Stomach smooth muscle (tissue), 2 donors: ENCODE data around the gene P4HB.

Source experiments
- H3K27ac ChIP-seq: one replicate; pipeline ENCODE4 v1.7.0; 2013; ENCODE audit warnings: mild to moderate bottlenecking, low read length, inconsistent platforms
- H3K27me3 ChIP-seq, 2 donors: one replicate each; pipeline ENCODE4 v1.7.0; 2013; ENCODE audit warnings: low read length in 2 of 2; ENCODE audit not compliant: insufficient read depth in 2 of 2, control insufficient read depth in 1 of 2
- H3K36me3 ChIP-seq, 2 donors: one replicate each; pipeline ENCODE4 v1.7.0; 2013; ENCODE audit warnings: low read length in 2 of 2; ENCODE audit not compliant: control insufficient read depth in 2 of 2, insufficient read depth in 2 of 2
- H3K4me1 ChIP-seq: one replicate; pipeline ENCODE4 v1.7.0; 2013; ENCODE audit warnings: low read length; ENCODE audit not compliant: control insufficient read depth, insufficient read depth
- H3K4me3 ChIP-seq, 2 donors: one replicate each; pipeline ENCODE4 v1.7.0; 2013; ENCODE audit warnings: low read length in 2 of 2
- H3K9ac ChIP-seq, 2 donors: one replicate each; pipeline ENCODE4 v1.7.0; 2013; ENCODE audit warnings: low read length in 2 of 2, mild to moderate bottlenecking in 1 of 2
- H3K9me3 ChIP-seq, 2 donors: one replicate each; pipeline ENCODE4 v1.7.0; 2013; ENCODE audit warnings: low read length in 2 of 2; ENCODE audit not compliant: control insufficient read depth in 2 of 2
- donor health status: healthy.
- donor health status: Pancreatic carcinoma.

P4HB gene

DNA sequence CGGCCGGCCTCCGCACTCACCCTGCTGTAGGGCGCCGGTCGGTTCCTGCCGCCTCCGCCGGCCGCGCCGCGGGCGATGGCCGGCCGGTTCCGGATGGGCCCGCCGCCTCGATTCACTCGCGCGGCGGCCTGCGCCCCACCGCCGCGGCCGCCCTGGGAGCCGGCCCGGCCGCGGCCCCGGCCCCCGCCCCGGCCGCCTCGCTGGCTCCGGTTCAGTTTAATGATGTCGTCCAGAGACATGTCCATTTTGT lies 30.9 kb upstream of the P4HB start:
- no peaks in the 10 kb centered on the region for H3K9me3 ChIP-seq
- peak overlapping the region; percentile 81 to 83 for H3K4me3 ChIP-seq
- H3K36me3 ChIP-seq, result peaks cover 24 to 43% of the 10 kb centered on the region in 2 donors
- H3K27me3 ChIP-seq, result no peaks in the 10 kb centered on the region
- peak overlapping the region in 1 of 2 donors; percentile 74 for H3K9ac ChIP-seq
- H3K4me1 ChIP-seq, result peaks cover 19% of the 10 kb centered on the region
- no peak overlapping the region for H3K27ac ChIP-seq

DNA sequence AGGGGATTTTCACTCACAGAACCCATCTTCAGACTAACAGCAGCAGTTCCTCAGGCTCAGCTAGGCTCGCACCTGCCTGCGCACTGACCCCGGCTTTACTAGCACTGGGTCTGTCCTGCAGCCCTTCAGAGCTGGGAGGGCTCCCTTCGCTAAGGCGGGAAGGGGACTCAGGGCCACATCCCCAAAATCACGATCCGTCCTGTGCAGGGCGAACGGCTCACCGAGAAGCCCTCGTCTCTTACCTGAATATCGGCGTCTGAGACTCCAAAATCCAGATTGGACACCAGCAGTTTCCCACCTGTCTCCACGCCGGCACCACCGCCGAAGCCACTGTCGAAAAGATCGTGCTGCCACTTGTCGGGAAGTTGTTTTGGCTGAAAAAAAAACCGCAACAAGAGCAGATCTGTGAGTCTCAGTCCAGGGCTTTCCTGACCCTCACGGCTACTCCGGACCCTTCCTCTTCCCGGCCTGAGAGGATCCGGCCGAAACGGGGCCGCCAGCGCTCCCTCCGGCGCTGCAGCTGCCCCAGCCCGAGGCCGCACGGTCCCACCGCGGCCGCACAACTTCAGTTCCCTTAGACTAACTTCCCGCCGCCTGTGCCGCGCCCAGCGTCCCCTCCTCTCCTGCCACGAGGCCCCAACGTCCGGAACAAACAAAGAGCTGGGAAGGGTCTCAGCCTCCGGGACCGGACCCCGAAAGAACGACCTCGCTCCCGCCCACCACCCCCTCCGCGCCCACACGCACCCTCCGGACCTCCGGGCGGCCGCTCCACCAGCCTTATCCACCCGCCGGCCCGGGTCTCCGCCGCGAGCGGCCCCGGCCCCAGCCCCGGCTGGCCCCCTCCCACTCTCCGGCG lies 30.3 kb upstream of the P4HB start:
- Histone ChIP-seq H3K9ac (peak overlapping the region; percentile 74 to 83), H3K36me3 (peaks cover 24 to 47% of the 10 kb centered on the region in 2 donors), H3K27ac (peak overlapping the region; percentile 58), H3K27me3 (no peaks in the 10 kb centered on the region), H3K4me3 (peak overlapping the region; percentile 81 to 83), H3K9me3 (no peaks in the 10 kb centered on the region), H3K4me1 (peaks cover 19% of the 10 kb centered on the region)

DNA sequence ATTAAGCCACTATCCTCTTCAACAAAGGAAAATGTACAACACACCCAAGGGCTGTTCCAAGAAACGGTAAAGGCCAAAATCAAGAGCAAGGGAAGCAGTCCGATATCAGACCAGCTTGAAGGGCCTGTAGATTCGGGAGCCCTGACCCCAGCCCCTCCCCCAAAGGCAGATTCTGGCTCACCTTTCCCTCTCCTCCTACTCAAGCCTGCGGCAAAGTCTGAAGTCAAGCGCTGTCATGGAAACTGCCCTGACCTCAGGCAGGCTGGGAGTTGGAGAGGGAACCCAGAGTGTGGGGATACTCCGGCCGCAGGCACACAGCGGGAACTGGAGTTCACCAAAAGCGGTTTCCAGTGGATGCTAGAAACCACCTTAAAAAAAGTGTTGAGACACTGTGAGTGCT lies 29.3 kb upstream of the P4HB start:
- Histone ChIP-seq H3K36me3 (peaks cover 21 to 47% of the 10 kb centered on the region in 2 donors), H3K27me3 (no peaks in the 10 kb centered on the region), H3K4me1 (peaks cover 19% of the 10 kb centered on the region), H3K4me3 (no peak overlapping the region), H3K9ac (no peak overlapping the region), H3K9me3 (no peaks in the 10 kb centered on the region), H3K27ac (no peak overlapping the region)

DNA sequence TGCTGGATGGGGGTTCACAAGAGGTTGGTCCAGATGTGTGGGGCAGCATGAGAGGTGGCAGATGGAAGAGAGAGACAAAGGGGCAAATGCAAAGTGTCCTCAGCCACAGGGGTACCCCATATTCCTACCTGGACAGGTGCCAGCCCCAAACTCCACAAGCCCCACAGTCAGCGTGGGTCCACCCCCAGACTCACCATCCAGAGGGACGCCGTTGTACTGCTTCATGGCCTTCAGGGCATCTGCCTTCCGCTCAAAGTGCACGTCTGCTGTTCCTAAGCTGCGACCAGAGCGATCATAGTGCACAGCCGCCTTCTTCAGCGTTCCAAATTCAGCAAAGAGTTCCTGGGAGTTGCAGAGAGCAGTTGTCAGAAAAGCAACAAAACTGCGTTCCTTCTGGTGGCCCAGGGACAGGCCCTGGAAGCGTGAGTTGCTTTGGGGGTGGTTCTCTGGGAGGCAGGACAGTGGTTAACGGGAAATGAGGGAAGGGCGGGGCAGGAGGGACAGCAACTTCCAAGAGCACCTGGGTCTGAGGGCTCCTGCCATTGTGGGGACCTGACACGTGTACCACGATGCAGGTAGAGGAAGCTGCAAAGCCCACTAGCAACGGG lies 28.8 kb upstream of the P4HB start:
- Histone ChIP-seq H3K4me1 (peaks cover 19% of the 10 kb centered on the region), H3K4me3 (no peak overlapping the region), H3K27ac (no peak overlapping the region), H3K27me3 (no peaks in the 10 kb centered on the region), H3K9ac (no peak overlapping the region), H3K36me3 (peaks cover 21 to 47% of the 10 kb centered on the region in 2 donors), H3K9me3 (no peaks in the 10 kb centered on the region)

DNA sequence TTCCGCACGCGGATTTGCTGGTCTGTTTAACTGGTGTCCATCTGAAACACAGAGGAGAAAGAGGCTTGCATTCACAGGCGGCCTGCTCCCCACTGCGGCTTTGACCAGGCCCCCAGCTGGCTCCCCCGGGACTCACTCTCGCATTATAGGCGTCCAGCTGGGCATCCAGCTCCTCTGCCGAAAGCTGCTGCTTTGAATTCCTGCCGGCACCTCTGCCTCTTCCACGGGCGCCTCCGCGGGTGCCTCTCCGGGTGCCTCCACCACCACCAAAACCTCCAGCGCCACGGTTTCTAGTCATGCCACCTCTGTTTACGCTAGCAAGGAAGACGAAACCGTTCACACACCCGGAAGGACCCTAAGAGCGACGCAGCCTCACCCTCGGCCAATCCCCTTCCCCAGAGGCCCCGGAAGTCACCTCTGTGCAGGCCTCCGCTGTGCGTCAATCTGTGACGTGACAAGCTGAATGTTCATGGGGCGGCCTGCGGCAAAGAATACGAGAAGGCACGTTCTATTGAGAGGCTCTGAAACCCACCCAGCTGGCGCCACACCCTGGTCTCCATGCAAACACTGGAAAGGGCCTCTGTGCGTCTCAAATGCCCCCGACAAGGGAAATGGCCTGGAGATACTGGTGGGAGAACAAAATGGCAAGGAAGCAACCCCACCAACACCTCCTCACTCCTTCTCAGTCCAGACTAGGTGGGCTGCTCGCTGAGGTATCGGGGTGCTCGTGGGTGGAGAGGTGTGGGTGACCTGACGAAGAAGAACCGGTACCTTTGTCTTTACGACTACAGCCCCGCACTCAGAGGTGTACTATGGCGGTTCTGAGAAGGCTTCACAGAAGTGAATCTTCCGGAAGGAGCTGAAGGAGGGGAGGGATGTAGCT lies 28.0 kb upstream of the P4HB start:
- Histone ChIP-seq H3K27ac (no peak overlapping the region), H3K9me3 (no peaks in the 10 kb centered on the region), H3K4me1 (peaks cover 19% of the 10 kb centered on the region), H3K36me3 (peaks cover 21 to 48% of the 10 kb centered on the region in 2 donors), H3K9ac (no peak overlapping the region), H3K27me3 (no peaks in the 10 kb centered on the region), H3K4me3 (no peak overlapping the region)

DNA sequence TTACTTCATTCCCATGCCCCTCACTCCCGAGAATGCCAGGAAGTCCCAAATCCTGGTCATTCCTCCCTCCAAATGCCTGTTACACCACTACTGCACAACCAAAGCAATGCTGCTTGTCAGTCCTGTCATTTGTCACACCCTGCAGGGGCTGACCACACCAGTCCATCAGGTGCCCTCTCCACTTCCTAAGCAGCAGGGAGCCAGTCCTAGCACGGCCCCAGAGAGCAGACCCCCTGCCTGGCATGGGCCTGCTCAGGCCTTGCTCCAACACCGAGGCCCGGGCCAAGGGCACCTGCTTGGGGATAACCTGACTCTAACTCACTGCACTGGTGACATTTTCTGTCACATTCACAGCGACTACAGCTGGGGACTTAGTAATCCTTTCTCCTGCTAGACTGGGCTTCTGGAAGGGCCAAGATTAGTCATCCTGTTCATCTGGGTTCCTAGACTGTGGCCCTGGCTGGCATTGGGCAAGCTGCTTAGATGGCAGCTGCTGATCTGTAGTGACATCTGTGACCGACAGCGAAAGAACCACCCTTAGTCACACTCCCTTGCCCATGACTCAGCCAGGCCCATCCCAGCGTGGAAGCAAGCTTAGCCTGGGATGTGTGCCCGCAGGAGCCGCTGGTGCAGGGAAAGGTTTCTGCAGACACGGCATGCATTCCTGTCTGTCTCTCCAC lies 25.7 kb upstream of the P4HB start:
- Histone ChIP-seq H3K27ac (no peak overlapping the region), H3K27me3 (no peaks in the 10 kb centered on the region), H3K9me3 (no peaks in the 10 kb centered on the region), H3K36me3 (peaks cover 21 to 48% of the 10 kb centered on the region in 2 donors), H3K4me3 (no peak overlapping the region), H3K9ac (no peak overlapping the region), H3K4me1 (peaks cover 16% of the 10 kb centered on the region)

DNA sequence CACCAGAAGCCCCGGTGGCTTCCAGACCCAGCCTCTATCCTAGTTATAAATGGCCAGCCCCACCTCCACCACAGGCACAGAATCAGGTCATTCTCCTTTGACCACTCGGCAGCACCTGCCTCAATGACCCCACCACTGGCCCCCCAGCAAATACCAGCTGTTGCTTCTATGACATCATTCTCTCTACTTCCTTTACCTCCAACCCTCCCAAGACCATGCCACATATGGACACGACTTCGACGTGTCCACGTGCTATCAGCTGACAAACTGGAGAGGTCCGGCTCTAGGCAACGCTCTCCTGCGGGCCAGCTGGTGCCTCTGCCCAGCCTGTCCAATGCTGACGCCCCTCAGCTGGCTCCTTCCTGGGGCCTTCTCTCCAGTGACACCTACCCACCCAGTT lies 25.1 kb upstream of the P4HB start:
- Histone ChIP-seq H3K9ac (no peak overlapping the region), H3K27me3 (no peaks in the 10 kb centered on the region), H3K4me1 (peaks cover 12% of the 10 kb centered on the region), H3K27ac (no peak overlapping the region), H3K36me3 (peaks cover 21 to 47% of the 10 kb centered on the region in 2 donors), H3K9me3 (no peaks in the 10 kb centered on the region), H3K4me3 (no peak overlapping the region)

DNA sequence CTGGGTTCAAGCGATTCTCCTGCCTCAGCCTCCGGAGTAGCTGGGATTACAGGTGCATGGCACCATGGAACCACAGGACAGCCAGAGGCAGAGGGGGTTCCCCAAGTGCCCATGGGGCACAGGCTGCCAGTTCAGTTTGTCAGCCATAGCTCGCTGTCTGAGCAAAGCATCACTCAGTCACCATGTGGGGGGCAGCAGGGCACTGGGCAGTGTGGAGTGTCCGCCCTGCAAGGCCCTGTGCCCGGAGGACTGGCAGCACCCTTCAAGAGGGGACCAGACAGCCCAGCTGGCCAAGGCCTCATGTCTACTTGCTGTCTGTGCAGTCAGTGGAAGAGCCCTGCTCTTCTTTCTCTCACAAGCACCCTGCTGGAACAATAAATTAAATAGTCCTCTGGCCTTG lies 24.6 kb upstream of the P4HB start:
- Histone ChIP-seq H3K27me3 (no peaks in the 10 kb centered on the region), H3K9ac (no peak overlapping the region), H3K4me1 (peaks cover 7% of the 10 kb centered on the region), H3K4me3 (no peak overlapping the region), H3K9me3 (no peaks in the 10 kb centered on the region), H3K27ac (no peak overlapping the region), H3K36me3 (peaks cover 21 to 42% of the 10 kb centered on the region in 2 donors)

DNA sequence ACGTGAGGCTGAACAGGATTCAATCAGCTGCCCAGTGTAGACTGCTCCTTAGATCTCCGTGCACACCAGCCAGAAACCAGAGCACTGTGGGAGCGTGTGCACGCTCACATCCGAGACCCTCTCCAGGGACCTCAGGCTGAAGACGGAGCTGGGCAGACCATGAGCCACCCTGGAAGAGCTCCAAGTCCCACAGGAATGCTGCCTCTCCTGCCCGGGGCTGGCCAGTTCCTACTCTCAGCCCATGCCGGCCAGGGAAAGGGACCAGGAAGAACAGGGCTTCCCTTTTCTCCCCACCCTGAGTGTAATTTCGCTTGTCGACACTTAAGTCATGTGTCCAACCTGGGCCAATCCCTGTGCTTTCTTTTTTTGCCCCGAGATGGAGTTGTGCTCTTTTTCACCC lies 24.2 kb upstream of the P4HB start:
- H3K4me3 ChIP-seq, result no peak overlapping the region
- H3K9me3 ChIP-seq, result no peaks in the 10 kb centered on the region
- H3K36me3 ChIP-seq, result peaks cover 23 to 40% of the 10 kb centered on the region in 2 donors
- H3K4me1 ChIP-seq, result peaks cover 4% of the 10 kb centered on the region
- H3K27me3 ChIP-seq, result no peaks in the 10 kb centered on the region
- H3K9ac ChIP-seq, result no peak overlapping the region
- H3K27ac ChIP-seq, result no peak overlapping the region

DNA sequence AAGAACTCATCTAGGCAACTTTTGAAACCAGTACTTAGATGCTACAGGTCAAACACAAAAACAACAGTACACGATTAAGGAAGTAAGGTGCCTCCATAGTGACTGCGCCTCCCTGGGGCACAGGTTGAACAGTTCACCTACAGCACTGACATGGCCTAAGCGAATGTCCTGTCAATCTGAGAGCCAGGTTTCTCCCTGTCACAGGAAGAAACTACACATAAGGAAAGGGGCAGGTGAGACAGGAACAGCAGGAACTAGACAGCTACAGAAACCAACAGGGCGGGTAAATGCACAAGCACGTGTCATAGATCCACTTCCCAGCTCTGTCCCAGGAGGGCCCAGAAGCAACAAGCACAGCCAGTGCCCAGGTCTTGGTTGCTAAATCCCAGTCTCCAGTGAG lies 18.8 kb upstream of the P4HB start:
- H3K9me3 ChIP-seq, result no peaks in the 10 kb centered on the region
- H3K27me3 ChIP-seq, result no peaks in the 10 kb centered on the region
- H3K9ac ChIP-seq, result no peak overlapping the region
- peaks cover 14 to 15% of the 10 kb centered on the region in 2 donors for H3K36me3 ChIP-seq
- no peak overlapping the region for H3K27ac ChIP-seq
- no peaks in the 10 kb centered on the region for H3K4me1 ChIP-seq
- no peak overlapping the region for H3K4me3 ChIP-seq
